HT-29 (cell line): ENCODE results near the gene LAMB1. TPM values are rescaled to one million over a fixed set of nuclear protein-coding genes. Genes with fewer than 3 reads are reported as not detected.
A peak's percentile ranks its signal among the peaks of the same experiment; 100 is the strongest.
"Not testable (repeated sequence)": the region's sequence is repeated elsewhere in the genome, so short reads cannot be mapped to it uniquely, and the experiment has no call there.

Experiments
- DNase-seq: peaks from one replicate; pipeline ENCODE4 v3.0.0-alpha.2; 2015; ENCODE audit warnings: low spot score
- total RNA-seq: library from RNA; depleted of rRNA; stranded (reverse); fragments of >200 nt; shearing (Covaris generic); gene quantifications from 2 replicates; pipeline ENCODE4 v1.2.3, GENCODE V29; 2014; rRNA removed

Gene LAMB1
- total RNA-seq, result 29.4 and 46.6 TPM in 2 replicates

DNA sequence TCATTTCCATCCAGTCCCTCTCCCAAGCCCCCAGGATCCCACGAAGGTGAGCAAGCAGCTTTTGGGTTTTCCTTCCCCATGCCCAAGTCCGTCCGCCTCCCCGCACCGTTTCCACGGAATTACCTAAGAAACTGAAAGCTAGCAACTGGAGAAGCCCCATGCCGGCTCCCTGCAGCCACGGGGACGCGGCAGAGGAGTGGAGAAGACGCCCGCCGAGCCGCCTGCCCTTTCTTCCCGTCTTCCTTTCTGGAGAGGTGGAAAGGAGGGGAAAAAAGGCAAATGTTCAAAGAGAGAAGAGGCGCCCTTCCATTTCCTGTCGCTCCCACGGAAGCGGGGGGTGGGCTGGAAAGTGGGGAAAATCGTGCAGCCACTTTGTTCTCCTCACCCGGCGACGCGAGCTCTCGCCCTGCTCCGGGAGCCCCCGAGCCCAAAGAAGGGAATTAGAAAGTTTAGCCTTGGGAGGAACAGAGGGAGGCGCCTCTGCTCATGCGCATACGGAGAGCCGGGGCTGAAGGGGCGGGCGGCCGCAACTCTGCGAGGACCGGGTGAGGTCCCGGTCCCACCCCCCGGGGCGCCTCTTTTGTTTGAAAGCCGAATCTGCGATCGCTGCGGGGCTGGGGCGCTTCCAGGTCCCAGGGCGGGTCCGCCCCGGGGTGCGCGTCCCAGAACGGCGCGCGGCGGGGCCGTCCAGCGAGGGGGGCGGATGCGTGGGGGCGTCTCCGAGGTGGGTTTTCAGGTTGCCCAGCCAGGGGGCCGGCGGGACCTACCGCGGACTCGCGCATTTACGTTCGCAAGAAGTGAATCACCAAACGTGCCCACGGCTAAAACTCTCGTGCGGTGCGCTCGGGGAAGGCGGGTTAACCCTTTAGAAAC lies at the start of gene LAMB1:
Gene LAMB1 (minus strand): TSS at position 436 of the 873 bp plus-strand sequence. CDS start 276 bp downstream, at position 160.
- DNase-seq, result peak; percentile 50

DNA sequence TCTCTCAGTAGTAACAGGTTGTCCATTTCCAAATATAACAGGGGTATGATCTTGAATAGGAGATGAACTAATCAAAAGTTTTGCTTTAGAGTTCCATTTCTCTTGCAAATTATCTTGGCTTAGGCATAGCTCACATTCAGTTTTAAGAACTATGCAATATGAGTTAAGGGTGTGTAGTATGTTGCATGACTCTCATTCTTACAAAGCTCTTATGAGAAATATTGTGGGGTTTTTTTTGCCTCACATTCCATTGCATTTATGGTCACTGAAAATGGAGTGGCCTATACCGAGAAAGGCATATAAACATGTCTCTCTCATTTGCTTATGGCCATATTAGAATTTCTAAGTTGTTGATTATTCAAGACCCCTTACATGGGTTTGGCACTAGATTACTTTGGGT lies 48.5 kb upstream of the LAMB1 start:
- no peak for DNase-seq

DNA sequence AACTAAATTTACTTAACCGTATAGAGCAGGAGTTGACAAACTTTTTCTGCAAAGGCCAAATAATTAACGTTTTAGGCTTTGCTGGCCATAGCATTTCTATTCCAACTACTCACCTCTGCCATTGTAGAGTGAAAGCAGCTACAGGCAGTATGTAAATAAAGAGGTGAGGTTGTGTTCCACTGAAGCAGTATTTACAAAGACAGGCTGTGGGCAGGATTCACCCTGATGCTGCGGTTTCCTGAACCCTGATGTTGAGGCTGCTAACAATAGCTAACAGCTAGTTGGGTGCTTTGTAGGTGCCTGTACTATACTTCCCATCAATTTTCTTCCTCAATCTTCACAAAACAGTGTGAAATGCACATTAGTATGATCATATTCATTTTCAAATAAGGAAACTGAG lies 47.0 kb upstream of the LAMB1 start:
- no peak for DNase-seq

DNA sequence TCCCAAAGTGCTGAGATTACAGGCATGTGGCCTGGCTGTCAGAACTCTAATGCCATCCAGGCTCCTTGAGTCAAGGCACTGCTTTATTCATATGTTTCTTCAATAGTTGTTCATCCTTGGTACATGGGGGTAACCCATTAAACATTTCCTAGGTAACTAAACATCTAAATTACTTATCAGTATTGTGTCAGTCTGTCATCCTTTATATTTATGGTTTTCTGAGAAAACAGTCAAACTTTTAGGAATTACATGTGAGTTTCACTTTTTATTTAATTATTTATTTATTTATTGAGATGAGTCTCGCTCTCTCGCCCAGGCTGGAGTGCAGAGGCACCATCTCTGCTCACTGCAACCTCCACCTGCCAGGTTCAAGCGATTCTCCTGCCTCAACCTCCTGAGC lies 45.5 kb upstream of the LAMB1 start:
- no peak for DNase-seq

DNA sequence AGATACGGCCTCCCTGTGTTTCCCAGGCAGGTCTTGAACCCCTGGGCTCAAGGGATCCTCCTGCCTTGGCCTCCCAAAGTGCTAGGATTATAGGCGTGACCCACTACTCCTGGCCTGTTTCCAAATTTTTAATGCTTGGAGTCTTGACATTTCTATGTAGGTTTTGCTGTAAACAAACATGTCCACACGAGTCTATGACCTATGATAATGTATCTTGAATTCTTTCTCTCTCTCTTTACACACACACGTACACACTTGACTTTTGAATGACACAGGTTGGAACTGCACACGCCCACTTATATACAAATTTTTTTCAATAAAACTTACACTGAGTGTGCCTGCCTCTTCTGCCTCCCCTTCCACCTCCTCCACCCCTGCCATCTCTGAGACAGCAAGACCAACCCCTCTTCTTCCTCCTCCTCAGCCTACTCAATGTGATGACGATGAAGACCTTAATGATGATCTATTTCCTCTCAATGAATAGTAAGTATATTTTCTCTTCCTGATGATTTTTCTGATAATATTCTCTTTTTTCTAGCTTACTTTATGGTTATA lies 44.1 kb upstream of the LAMB1 start:
- DNase-seq, result no peak

DNA sequence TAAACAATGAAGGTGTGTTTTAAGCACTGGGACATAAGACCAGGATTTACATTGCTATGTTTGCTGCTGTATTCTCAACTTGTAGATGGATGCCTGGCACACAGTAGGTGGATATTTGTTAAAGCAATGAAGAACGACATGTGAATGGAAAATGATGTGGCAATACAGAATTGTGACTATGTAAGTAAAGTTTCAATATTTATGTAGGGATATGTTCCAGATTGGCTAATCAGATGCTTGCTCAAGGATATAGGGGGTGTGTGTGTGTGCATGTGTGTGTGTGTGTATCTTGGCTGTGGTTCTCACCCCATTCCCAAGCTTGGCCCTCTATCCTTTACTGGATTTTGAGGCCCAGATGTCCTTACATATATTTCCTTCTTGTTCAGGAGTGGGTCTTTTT lies 42.7 kb upstream of the LAMB1 start:
- DNase-seq, result no peak

DNA sequence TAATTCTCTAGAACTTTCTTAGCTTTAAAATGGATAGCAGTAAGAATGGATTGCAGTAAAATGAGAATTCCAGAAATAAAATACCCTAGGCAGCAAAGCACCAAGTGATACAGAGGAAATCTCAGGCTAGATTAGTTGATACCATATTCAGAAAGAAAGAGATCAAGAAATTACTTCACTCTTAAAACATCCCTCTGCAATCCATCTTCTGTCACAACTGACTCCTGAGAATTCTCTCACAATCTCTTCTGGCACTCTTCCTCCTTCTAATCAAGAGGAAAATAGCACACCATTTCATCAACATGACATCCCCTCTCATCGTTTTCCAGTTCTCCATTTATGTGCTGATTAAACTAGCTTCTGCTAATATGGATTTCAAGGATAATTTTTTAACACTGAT lies 42.2 kb upstream of the LAMB1 start:
- no peak for DNase-seq

DNA sequence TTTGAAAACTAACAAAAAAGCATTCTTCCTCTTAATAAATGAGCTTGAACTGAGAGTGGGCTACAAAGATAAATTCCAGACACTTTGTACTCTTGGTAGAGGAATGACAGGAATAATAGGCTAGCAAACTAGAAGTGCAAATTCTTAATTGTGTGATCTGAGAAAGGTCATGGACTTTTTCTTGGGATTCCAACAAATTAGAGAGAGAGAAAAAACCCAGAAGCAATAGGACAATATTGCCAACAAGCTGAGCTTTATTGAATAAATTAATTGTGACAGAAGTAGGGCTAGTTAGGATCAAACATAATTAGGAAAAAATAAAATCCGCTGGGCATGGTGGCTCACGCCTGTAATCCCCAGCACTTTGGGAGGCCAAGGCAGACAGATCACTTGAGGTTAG lies 41.4 kb upstream of the LAMB1 start:
- no peak for DNase-seq

DNA sequence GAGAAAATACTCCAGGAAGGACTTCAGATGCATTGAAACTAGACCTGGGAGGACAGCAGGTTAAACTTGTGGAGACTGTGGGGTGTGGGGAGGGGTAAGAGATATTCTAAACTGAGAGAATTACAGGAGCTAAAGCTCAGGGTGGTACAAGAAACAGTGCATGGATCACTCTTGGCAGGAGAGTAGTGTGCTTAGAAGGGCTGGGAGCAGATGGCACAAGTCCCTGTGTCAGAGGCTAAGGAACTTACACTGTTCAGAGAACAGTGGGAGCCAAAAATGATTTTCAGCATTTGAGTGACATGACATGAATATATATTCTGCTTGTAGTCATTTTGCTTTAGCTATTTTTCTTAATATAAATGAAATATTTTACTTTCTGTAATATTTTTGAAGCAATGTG lies 36.0 kb upstream of the LAMB1 start:
- no peak for DNase-seq

DNA sequence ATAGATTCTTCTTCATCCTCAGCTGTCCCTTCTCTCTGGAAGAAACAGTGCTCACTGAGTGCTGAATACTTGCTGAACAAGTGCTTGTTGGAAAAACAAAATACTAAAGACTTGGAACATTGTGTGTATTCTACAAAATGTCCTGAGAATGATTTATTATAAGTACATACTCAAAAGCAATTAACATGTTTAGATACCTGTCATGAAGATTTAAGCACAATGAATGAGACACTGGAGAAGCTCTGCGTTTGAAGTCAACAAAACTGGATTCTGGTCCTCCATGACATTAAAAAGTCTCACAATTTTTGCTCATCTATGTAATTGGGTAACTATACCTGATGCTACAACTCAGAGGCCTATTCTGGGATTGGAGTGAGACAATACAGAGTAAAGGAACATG lies 34.8 kb upstream of the LAMB1 start:
- no peak for DNase-seq

DNA sequence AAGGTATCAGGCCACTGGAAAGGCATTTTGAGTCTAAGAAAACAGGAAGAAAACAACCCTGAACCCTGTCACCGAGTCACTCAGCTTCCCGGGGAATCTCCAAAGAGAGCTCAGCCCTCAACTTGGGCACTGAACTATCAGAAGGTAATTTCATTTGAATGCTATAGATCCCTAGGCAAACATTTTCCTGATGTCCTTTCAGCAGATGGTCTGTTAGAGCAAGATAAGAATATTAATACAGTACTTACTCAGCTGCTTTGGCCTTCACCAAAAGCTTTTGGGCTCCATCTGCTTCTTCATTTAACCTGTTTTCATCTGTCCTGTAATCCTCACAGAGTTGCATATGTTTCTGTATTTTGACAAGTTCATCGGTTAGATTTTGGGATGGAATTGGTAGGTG lies 34.2 kb upstream of the LAMB1 start:
- no peak for DNase-seq

DNA sequence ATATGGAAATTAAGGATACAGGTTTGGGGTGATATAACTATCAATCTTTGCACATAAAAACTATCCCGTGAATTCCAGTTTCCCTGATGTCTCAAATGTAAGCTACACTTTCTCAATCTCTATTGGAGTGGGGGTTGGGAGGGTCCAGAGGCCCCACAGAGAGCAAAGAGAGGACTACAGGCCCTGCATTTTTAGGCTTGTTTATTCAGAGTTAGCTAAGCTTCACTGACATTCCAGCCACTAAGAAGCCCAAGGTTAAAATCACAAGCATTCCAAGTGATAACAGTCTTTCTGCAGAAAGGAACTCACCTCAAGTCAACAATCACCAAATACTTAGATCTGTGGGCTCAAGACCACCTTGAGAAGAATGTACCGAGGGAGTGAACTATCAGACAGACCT lies 31.6 kb upstream of the LAMB1 start:
- no peak for DNase-seq

DNA sequence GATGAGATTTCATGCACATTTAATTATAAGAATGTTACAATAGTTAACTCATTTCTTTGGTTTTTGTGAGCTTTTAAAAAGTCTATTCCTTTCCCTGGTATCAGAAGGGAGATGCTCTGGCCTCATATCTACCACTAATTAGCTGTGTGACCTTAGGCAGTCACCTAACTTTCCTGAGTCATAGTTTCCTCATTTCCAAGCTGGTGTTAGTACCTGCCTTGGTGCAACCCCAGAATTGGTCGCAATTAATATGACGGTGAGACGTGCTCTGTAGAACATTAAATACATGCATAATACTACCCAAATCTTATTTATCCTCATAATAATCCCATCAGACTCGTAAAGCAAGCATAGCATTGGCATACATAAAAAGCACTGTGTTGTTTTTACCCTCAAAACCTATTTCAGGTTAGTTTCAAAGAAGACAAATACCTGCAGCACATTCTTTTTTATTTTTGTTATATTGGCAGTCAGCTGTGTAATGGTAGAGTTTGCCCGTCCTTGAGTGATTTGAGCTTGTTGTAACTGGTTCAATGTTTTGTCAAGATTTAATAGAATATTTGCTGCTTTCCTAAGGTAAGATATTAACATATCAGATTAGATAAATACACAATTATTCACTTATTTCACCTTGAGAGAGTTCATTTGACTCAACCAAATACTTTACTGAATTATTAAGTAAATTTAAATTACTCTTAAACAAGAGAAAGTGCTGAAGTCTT lies 31.0 kb upstream of the LAMB1 start:
- DNase-seq, result no peak

DNA sequence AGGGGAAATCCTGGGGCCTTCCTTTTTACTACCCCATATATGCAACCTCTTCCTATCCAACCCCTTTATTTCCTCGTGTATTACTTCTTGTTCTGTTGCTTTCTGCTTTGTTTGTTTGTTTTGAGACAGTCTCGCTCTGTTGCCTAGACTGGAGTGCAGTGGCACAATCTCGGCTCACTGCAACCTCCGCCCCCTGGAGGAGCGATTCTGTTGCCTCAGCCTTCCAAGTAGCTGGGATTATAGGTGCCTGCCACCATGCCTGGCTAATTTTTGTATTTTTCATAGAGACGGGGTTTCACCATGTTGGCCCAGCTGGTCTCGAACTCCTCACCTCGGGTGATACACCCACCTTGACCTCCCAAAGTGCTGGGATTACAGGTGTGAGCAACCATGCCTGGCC lies 30.3 kb upstream of the LAMB1 start:
- not testable (repeated sequence) for DNase-seq

DNA sequence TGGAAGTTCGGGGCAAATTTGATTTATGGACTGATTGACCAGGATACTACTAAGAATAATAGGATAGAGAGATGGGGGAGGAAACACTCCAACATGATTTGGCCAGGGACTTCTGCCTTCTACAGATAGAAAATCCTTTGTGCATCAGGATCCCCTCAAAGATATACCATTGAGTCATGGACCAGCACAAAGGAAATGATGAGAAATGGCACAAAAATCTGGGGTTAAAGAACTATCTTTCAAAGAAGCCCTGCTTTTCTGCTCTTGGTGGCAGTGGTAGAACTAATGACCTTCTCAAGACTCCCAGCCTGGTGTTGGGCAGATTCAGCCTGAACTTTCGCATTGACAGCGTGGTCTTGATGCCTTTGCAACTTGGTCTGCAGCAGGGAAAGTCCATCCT lies 27.6 kb upstream of the LAMB1 start:
- no peak for DNase-seq

DNA sequence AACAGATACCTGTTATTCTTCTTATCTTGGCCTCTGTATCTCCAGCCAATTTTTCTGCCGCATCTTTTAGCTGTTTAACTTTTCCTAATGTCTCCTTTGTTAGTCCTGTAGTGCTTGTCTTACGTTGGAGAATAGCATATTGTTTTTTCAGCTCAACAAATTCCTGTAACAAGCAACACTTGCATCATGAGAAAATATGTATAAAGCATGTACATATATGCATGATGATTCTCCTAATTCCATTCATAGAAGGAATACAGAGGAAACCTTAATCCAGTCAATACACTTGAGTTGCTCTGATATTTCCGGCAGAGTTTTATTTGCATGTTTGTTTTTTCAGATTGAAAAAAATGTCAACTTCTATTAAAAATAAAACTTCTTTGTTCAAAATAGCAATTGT lies 26.1 kb upstream of the LAMB1 start:
- no peak for DNase-seq

DNA sequence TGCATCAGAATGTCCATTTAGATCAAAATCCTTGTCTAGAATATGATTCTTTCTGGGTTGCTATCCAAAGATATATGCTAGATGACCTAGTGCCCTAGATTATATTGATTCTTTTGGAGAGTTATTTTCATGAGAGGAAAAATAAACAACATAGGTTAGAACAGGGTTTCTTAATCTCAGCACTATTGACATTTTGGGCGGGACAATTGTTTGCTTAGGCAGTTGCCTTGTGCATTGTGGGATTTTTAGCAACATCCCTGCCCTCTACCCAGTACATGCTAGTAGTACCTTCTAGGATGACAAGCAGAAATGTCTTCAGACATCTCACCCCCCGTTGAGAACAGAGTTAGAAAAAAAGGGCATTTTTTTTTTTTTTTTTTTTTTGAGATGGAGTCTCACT lies 25.1 kb upstream of the LAMB1 start:
- peak; percentile 47 for DNase-seq

DNA sequence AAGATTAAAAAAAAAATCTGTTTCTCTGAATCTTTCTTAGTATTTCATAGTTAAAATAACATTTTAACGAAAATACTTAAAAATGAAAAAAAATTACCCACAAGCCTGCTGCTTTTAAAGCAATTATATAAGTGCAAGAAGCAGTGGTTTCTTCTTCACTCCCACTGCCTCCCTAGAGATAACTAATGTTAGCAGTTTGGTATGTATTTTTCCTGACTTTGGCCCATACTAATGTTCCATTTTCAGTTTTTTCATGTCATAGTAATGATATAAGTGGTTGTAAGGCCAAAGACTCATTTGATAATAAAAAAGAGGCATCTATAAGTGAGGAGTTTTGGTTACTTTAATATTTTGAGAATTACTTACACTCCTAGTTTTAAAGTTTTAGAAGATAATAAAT lies 24.3 kb upstream of the LAMB1 start:
- DNase-seq, result no peak

DNA sequence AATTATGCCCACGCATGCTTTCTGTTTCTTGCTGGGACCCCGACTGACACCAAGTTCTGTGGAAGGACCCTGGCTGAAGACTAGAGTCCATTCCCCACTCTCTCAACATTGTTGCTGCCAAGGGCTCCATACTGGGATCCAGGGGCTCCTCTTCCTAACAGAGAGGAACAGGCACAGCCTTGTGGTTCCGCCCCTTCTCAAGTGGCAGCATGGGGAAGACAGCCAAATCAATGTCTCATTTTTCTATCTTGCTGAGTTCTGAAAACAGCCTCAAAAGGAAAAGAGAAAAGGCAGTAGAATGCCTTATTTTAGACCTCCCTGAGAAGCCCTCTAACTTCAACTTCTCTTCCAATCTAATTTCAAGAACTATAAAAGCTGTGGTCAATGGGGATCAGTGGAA lies 23.7 kb upstream of the LAMB1 start:
- DNase-seq, result no peak

DNA sequence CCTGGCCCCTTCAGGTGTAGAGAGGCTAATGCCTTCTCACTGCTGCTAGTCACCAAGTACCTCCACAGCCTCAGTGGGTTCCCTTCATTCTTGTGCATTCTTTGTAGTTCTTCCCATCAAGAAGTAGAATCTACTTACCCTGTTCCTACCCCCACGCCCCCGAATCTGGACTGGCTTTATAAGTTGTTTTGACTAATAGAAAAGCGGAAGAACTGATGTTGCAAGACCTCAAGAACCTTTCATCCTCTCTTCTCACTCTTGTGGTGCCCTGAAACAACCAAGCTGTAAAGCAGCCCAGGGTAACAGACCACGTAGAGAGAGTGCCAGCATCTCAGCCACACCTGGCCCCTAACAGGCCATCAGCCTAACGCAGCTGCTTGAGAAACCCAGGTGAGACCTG lies 23.2 kb upstream of the LAMB1 start:
- DNase-seq, result no peak

DNA sequence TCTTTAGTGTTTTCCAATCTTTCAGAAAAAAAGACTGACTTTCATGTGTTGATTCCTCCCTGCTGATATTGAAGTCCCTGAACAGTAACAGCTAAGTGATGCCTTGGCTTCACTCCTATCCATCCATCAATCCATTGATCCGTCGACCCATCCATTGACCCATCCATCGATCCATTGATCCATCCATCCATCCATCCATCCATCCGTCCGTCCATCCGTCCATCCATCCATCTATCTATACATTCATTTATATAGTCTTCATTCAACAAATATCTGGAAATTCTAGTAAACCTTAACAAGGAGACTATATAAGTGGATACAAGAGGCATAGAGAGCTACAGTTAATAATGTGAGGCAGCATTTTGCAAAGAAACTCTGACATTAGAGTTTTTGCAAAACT lies 21.6 kb upstream of the LAMB1 start:
- DNase-seq, result no peak

DNA sequence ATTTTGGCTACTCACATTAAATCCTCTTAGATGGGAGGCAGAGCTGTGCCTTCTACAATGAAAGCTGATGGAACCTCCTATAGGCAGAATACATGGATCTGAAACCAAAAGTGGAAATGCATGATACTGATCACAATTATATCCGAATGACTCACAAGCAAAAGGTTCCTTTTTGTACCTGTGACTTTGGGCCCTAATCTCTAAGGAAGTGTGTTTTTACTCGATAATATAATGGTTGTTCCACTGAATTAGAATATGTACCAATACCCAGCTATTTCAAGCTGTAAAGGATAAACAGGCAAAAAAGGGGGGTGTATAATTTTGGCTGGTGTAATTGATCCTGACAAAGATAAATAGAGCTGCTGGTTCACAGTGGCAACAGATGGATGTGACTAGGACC lies 17.6 kb upstream of the LAMB1 start:
- DNase-seq, result no peak

DNA sequence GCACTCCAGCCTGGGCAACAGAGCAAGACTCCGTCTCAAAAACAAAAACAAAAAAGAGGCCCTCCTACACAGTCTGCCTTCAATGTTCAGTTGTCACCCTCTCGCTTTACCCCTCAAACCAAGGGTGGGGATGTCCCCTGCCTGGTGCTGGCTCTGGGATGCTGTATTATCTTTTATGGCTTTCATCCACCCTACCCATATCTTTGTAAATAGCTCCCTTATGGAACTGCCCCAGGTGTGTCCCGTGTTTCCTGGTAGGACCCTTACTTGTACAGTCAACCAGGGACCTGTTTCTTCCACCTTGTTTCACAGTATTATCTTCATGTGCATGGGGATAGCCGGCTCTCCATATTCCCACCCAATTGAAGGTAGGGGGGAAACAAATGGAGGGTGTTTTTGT lies 15.7 kb upstream of the LAMB1 start:
- DNase-seq, result no peak
